HepG2 (cell line): Measurements from ENCODE around the gene SBK1.
"Not testable (repeated sequence)": the region's sequence is repeated elsewhere in the genome, so short reads cannot be mapped to it uniquely, and the experiment has no call there.

ENCODE experiments used
- KDM6A ChIP-seq: IDR thresholded peaks from 2 replicates; pipeline ENCODE4 v1.6.1; 2016; ENCODE audit warnings: low read depth
- ZNF350 ChIP-seq: sonication (generic); formaldehyde crosslinking; IDR thresholded peaks from 2 replicates; pipeline ENCODE4 v1.4.0; 2020; ENCODE audit warnings: mild to moderate bottlenecking, low read depth, missing genetic modification reagents, borderline replicate concordance
- TF ChIP-seq, protein P1 (sequence below): sonication (generic); formaldehyde crosslinking; IDR thresholded peaks from 2 replicates; pipeline ENCODE4 v1.4.0; 2020; ENCODE audit warnings: missing genetic modification reagents, borderline replicate concordance

DNA sequence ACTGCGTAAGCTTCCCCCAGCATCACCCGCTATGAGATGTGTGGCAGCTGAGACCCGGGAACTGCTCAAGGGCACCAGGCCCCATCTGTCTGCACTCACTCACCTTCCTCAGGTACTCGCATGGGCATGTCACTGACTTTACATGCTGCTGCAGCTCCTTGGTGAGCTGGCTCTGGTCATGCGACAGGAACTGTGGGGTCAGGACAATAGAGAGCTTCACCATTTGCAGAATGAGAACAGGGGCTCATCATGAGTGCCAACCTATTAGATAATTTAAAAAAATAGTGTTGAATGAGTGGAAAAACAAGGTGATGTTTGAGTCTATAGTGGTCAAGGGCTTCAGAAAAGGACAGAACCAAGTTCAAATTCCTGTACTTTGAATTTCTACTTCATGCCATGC, 70.3 kb downstream of the SBK1 start:
- TF ChIP-seq, protein P1, sequence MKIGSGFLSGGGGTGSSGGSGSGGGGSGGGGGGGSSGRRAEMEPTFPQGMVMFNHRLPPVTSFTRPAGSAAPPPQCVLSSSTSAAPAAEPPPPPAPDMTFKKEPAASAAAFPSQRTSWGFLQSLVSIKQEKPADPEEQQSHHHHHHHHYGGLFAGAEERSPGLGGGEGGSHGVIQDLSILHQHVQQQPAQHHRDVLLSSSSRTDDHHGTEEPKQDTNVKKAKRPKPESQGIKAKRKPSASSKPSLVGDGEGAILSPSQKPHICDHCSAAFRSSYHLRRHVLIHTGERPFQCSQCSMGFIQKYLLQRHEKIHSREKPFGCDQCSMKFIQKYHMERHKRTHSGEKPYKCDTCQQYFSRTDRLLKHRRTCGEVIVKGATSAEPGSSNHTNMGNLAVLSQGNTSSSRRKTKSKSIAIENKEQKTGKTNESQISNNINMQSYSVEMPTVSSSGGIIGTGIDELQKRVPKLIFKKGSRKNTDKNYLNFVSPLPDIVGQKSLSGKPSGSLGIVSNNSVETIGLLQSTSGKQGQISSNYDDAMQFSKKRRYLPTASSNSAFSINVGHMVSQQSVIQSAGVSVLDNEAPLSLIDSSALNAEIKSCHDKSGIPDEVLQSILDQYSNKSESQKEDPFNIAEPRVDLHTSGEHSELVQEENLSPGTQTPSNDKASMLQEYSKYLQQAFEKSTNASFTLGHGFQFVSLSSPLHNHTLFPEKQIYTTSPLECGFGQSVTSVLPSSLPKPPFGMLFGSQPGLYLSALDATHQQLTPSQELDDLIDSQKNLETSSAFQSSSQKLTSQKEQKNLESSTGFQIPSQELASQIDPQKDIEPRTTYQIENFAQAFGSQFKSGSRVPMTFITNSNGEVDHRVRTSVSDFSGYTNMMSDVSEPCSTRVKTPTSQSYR (CRISPR knock-in tag), result not testable (repeated sequence)
- TF ChIP-seq ZNF350, KDM6A (CRISPR knock-in tag): not testable (repeated sequence)
